CD4-positive, alpha-beta T cell treated with Interleukin-6 at 100 ng/mL for 8 hours (primary cell): ENCODE measurements around the gene RAET1G.

Source experiments
- DNase-seq: peaks from one replicate; pipeline ENCODE4 v3.0.0-alpha.2; 2020; ENCODE audit warnings: mixed read lengths, low spot score

RAET1G gene

DNA sequence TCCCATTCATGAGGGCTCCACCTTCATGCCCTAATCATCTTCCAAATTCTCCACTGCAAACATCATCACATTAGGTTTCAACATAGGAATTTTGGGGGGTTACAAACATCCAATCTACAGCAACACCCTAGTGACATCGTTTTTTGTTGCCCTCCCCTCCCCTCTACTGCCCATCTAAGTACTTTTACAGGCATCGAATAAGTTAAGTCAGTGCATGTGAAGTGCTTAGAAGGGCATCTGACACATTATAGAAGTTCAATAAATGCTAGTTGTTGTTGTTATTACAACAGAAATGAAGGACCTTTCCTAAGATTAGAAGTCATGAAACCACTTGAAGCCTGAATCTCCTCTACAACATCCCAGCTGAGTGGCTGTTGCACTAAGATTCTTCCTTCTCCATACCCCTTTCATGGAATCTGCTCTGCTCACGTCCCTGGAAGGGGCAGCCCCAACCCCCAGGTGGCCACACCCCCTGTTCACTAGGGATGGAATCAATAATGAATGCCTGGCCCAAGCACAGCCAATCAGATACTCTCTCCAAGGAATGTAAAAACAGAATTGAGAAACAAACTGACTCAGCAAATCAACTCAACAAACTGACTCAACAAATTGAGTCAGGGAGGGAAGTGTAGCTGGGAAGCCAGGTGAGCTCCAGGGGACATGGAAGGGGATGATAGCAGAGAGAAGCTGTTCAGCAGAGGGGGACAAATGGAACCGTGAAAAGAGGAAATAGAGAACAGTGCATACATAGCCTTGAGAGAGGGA lies 54.9 kb downstream of the RAET1G start:
- DNase-seq: no peak
